Mesothelial cell of epicardium (in vitro differentiated cells): ENCODE measurements around the gene SLC39A13. TPM values are rescaled to one million over a fixed set of nuclear protein-coding genes. Genes with fewer than 3 reads are reported as not detected.

Experiments used
- DNase-seq, 2 experiments: peaks; one replicate each; pipeline ENCODE4 v3.0.0; 2021; ENCODE audit warnings: low spot score in 2 of 2; ENCODE audit not compliant: unreplicated experiment in 2 of 2
- H3K27ac Mint-ChIP-seq: 2 replicates; pipeline ENCODE4 v1.8.0; 2021; ENCODE audit warnings: mixed read lengths
- H3K27me3 Mint-ChIP-seq: 2 replicates; pipeline ENCODE4 v1.8.0; 2021; ENCODE audit warnings: low read depth, mixed read lengths
- H3K36me3 Mint-ChIP-seq: 2 replicates; pipeline ENCODE4 v1.8.0; 2021; ENCODE audit warnings: mixed read lengths
- H3K4me1 Mint-ChIP-seq: 2 replicates; pipeline ENCODE4 v1.8.0; 2021; ENCODE audit warnings: mixed read lengths
- H3K4me3 Mint-ChIP-seq: 2 replicates; pipeline ENCODE4 v1.8.0; 2021; ENCODE audit warnings: mild to moderate bottlenecking, moderate library complexity, mixed read lengths
- H3K9me3 Mint-ChIP-seq: 2 replicates; pipeline ENCODE4 v1.8.0; 2021; ENCODE audit warnings: mixed read lengths
- total RNA-seq: library from RNA; stranded (reverse); gene quantifications from 3 replicates; pipeline ENCODE4 v1.2.1, GENCODE V29; 2021
- TF ChIP-seq, protein P1 (sequence below): fragments of 200-600 bp; sonication (generic); IDR thresholded peaks from one replicate; pipeline ENCODE4 v1.5.0; 2021; ENCODE audit warnings: antibody characterized with exemption; ENCODE audit not compliant: unreplicated experiment

The SLC39A13 gene
- total RNA-seq, 1 donor from 2014 or later: 69.5 TPM

- TF ChIP-seq, protein P1, sequence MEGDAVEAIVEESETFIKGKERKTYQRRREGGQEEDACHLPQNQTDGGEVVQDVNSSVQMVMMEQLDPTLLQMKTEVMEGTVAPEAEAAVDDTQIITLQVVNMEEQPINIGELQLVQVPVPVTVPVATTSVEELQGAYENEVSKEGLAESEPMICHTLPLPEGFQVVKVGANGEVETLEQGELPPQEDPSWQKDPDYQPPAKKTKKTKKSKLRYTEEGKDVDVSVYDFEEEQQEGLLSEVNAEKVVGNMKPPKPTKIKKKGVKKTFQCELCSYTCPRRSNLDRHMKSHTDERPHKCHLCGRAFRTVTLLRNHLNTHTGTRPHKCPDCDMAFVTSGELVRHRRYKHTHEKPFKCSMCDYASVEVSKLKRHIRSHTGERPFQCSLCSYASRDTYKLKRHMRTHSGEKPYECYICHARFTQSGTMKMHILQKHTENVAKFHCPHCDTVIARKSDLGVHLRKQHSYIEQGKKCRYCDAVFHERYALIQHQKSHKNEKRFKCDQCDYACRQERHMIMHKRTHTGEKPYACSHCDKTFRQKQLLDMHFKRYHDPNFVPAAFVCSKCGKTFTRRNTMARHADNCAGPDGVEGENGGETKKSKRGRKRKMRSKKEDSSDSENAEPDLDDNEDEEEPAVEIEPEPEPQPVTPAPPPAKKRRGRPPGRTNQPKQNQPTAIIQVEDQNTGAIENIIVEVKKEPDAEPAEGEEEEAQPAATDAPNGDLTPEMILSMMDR: no peak
- H3K4me1 Mint-ChIP-seq: no peaks in the 10 kb centered on the region
- DNase-seq: no peak
- H3K27me3 Mint-ChIP-seq: no peaks in the 10 kb centered on the region
- no peak overlapping the region for H3K4me3 Mint-ChIP-seq
- no peaks in the 10 kb centered on the region for H3K9me3 Mint-ChIP-seq
- no peak overlapping the region for H3K27ac Mint-ChIP-seq
- H3K36me3 Mint-ChIP-seq: no peaks in the 10 kb centered on the region
These were observed 39.5 kb downstream of the SLC39A13 start for GRCh38 chr11:47447906-47448305.

GRCh38 chr11:47448566-47449427 is 40.4 kb downstream of the SLC39A13 start, which contains the start of gene RAPSN:
TSS of gene RAPSN (minus strand) at chr11:47449136. CDS start at chr11:47448964, 172 bp downstream.
- Mint-ChIP-seq H3K4me1 (no peaks in the 10 kb centered on the region), H3K27me3 (no peaks in the 10 kb centered on the region), H3K9me3 (no peaks in the 10 kb centered on the region), H3K4me3 (no peak within 1 kb of the TSS), H3K36me3 (no peaks in the 10 kb centered on the region), H3K27ac (no peak within 1 kb of the TSS)
- TF ChIP-seq, protein P1: no peak
- no peak for DNase-seq

- Mint-ChIP-seq H3K4me3 (no peak overlapping the region), H3K9me3 (no peaks in the 10 kb centered on the region), H3K36me3 (no peaks in the 10 kb centered on the region), H3K27me3 (no peaks in the 10 kb centered on the region), H3K27ac (no peak overlapping the region), H3K4me1 (no peaks in the 10 kb centered on the region)
- TF ChIP-seq, protein P1: no peak
- DNase-seq: no peak
These were observed 41.2 kb downstream of the SLC39A13 start for GRCh38 chr11:47449541-47449940.

- DNase-seq: no peak
These were observed 43.0 kb downstream of the SLC39A13 start for GRCh38 chr11:47451436-47451835.

GRCh38 chr11:47451990-47452389 is 43.6 kb downstream of the SLC39A13 start:
- Mint-ChIP-seq H3K4me3 (no peak overlapping the region), H3K27ac (no peak overlapping the region), H3K27me3 (no peaks in the 10 kb centered on the region), H3K36me3 (no peaks in the 10 kb centered on the region), H3K9me3 (no peaks in the 10 kb centered on the region), H3K4me1 (no peaks in the 10 kb centered on the region)
- TF ChIP-seq, protein P1: no peak
- no peak for DNase-seq

More at GRCh38 chr11:47451436-47451835, 43.0 kb downstream of the SLC39A13 start:
- no peaks in the 10 kb centered on the region for H3K27me3 Mint-ChIP-seq
- no peak overlapping the region for H3K27ac Mint-ChIP-seq
- no peaks in the 10 kb centered on the region for H3K36me3 Mint-ChIP-seq
- no peaks in the 10 kb centered on the region for H3K9me3 Mint-ChIP-seq
- H3K4me1 Mint-ChIP-seq: no peaks in the 10 kb centered on the region
- TF ChIP-seq, protein P1: no peak
- no peak overlapping the region for H3K4me3 Mint-ChIP-seq
